ENCODE data around the gene VPS33B. TPM values are rescaled to one million over a fixed set of nuclear protein-coding genes. Genes with fewer than 3 reads are reported as not detected.

Gene VPS33B
- total RNA-seq, 1 donor, result 6.0 TPM

- DNase-seq (ENCODE audit: low read depth), result no peak
- H3K4me3 ChIP-seq (ENCODE audit: low read depth, low read length), result no peak overlapping the region
- TF ChIP-seq, protein P1, sequence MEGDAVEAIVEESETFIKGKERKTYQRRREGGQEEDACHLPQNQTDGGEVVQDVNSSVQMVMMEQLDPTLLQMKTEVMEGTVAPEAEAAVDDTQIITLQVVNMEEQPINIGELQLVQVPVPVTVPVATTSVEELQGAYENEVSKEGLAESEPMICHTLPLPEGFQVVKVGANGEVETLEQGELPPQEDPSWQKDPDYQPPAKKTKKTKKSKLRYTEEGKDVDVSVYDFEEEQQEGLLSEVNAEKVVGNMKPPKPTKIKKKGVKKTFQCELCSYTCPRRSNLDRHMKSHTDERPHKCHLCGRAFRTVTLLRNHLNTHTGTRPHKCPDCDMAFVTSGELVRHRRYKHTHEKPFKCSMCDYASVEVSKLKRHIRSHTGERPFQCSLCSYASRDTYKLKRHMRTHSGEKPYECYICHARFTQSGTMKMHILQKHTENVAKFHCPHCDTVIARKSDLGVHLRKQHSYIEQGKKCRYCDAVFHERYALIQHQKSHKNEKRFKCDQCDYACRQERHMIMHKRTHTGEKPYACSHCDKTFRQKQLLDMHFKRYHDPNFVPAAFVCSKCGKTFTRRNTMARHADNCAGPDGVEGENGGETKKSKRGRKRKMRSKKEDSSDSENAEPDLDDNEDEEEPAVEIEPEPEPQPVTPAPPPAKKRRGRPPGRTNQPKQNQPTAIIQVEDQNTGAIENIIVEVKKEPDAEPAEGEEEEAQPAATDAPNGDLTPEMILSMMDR (IDR thresholded peaks at IDR 0.05; ENCODE audit: insufficient read depth, low read depth, low read length), result no peak
These were observed 35.4 kb downstream of the VPS33B start for GRCh38 chr15:90986790-90987507.

DNA sequence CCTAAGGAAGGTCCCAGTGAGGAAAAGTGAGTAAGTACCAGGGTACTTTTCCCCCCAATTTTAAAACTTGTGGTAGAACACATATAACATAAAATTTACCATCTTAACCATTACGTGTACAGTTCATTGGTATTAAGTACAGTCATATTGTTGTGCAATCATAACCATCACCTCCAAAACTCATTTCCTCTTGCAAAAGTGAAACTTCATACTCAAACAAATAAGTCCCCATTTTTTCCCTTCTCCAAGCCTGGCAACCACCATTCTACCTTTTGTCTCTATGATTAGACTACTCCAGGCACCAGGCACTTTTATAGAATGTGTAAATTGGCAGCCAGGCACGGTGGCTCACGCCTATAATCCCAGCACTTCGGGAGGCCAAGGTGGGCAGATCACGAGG, 40.3 kb downstream of the VPS33B start:
- H3K4me3 ChIP-seq (ENCODE audit: low read depth, low read length), result no peak overlapping the region
- TF ChIP-seq, protein P1 (IDR thresholded peaks at IDR 0.05; ENCODE audit: insufficient read depth, low read depth, low read length), result no peak
- peak; percentile 57 for DNase-seq (ENCODE audit: low read depth)

- DNase-seq (ENCODE audit: low read depth), result no peak
- TF ChIP-seq, protein P1 (IDR thresholded peaks at IDR 0.05; ENCODE audit: insufficient read depth, low read depth, low read length), result no peak
- H3K4me3 ChIP-seq (ENCODE audit: low read depth, low read length), result no peak overlapping the region
These were observed 40.7 kb downstream of the VPS33B start for GRCh38 chr15:90981681-90982080.

GRCh38 chr15:90979582-90979981, 42.8 kb downstream of the VPS33B start:
- DNase-seq (ENCODE audit: low read depth), result no peak
- TF ChIP-seq, protein P1 (IDR thresholded peaks at IDR 0.05; ENCODE audit: insufficient read depth, low read depth, low read length), result no peak
- H3K4me3 ChIP-seq (ENCODE audit: low read depth, low read length), result no peak overlapping the region

DNA sequence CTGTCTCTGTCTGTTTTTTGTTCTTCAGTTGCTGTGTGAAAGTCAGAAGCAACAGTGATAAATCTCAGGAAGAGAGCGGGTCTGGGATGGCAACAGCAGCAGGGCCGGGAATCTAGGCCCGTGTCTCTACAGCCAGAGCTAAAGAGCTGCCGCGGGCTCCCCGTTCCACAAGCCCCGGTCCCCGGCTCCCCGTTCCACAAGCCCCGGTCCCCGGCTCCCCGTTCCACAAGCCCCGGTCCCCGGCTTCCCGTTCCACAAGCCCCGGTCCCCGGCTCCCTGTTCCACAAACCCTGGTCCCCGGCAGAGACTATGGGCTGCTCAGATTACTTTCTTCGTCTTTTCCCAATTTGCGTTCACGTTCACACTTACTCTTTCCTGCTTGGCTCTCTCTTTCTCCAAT, 48.2 kb downstream of the VPS33B start:
- DNase-seq (ENCODE audit: low read depth), result no peak
- H3K4me3 ChIP-seq (ENCODE audit: low read depth, low read length), result no peak overlapping the region
- TF ChIP-seq, protein P1 (IDR thresholded peaks at IDR 0.05; ENCODE audit: insufficient read depth, low read depth, low read length), result no peak

- H3K4me3 ChIP-seq (ENCODE audit: low read depth, low read length), result no peak overlapping the region
- DNase-seq (ENCODE audit: low read depth), result no peak
- TF ChIP-seq, protein P1 (IDR thresholded peaks at IDR 0.05; ENCODE audit: insufficient read depth, low read depth, low read length), result no peak
These were observed 50.3 kb downstream of the VPS33B start for GRCh38 chr15:90972133-90972532.

DNA sequence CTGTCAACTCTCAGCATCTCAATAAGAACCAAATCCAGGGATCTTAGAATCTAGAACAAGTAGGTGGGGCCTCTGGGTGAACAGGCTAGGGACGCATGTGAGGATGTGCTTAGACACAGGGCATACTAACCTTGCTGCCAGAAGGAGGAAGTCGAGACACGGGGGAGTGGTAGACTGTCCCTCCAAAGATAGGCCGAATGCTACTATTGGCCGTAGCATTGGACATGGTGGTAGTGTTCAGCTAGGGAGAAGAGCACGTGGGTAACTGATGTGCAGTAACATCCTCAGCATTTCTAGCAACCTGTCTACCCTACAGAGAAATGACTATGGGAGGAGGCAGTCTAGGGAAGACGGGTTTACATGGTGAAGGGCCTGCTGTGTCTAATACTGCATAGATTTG, 52.1 kb downstream of the VPS33B start:
- H3K4me3 ChIP-seq (ENCODE audit: low read depth, low read length), result no peak overlapping the region
- TF ChIP-seq, protein P1 (IDR thresholded peaks at IDR 0.05; ENCODE audit: insufficient read depth, low read depth, low read length), result no peak
- no peak for DNase-seq (ENCODE audit: low read depth)

Data from fibroblast of villous mesenchyme (primary cell).